ENCODE data around the gene HMGCS1.

HMGCS1 gene

GRCh38 chr5:43313035-43313853 lies at the start of gene HMGCS1:
HMGCS1 (minus strand) TSS chr5:43313412; CDS start chr5:43298965, 14,447 bp downstream.
- intact Hi-C loops (cut with DNase I; ENCODE audit: low total_unique reads) = loop anchor here (5.0 kb wide), 1 partner anchor 169 kb away; the partner anchor contains the start of gene TMEM267
- H3K27ac ChIP-seq = peak within 1 kb of the TSS; percentile 87 to 89
- peaks cover 0 to 37% (median 19%) of the 10 kb centered on the region in 4 donors for H3K4me1 ChIP-seq
- DNase-seq = peak; percentile 99 to 100
- no peaks in the 10 kb centered on the region for H3K36me3 ChIP-seq
- H3K27me3 ChIP-seq = no peaks in the 10 kb centered on the region
- TF ChIP-seq CTCF (IDR thresholded peaks at IDR 0.05) = peak in 1 of 2 experiments; percentile 20
- H3K9me3 ChIP-seq = no peaks in the 10 kb centered on the region
- peak within 1 kb of the TSS; percentile 65 to 72 for H3K4me3 ChIP-seq

GRCh38 chr5:43358726-43359125 lies 45.5 kb upstream of the HMGCS1 start:
- Histone ChIP-seq H3K4me3 (no peak overlapping the region), H3K36me3 (no peaks in the 10 kb centered on the region), H3K27me3 (no peaks in the 10 kb centered on the region), H3K27ac (peak overlapping the region in 1 of 2 donors; percentile 52), H3K4me1 (peaks cover 0 to 24% (median 3%) of the 10 kb centered on the region in 4 donors), H3K9me3 (peaks cover 0 to 8% (median 6%) of the 10 kb centered on the region in 3 donors)
- no peak for TF ChIP-seq CTCF (IDR thresholded peaks at IDR 0.05)
- intact Hi-C loops (cut with DNase I; ENCODE audit: low total_unique reads) = no loop called here
- DNase-seq = no peak

GRCh38 chr5:43358301-43358700 lies 45.1 kb upstream of the HMGCS1 start:
- Histone ChIP-seq H3K4me3 (no peak overlapping the region), H3K27me3 (no peaks in the 10 kb centered on the region), H3K36me3 (no peaks in the 10 kb centered on the region), H3K9me3 (peaks cover 0 to 8% (median 6%) of the 10 kb centered on the region in 3 donors), H3K27ac (peak overlapping the region in 1 of 2 donors; percentile 52), H3K4me1 (peaks cover 0 to 24% (median 3%) of the 10 kb centered on the region in 4 donors)
- no peak for TF ChIP-seq CTCF (IDR thresholded peaks at IDR 0.05)
- intact Hi-C loops (cut with DNase I; ENCODE audit: low total_unique reads) = no loop called here
- no peak for DNase-seq

- DNase-seq = no peak
- H3K36me3 ChIP-seq = no peaks in the 10 kb centered on the region
- peak overlapping the region in 1 of 2 donors; percentile 52 for H3K27ac ChIP-seq
Measured at GRCh38 chr5:43357878-43358281, 44.7 kb upstream of the HMGCS1 start.

GRCh38 chr5:43357067-43357466 lies 43.9 kb upstream of the HMGCS1 start:
- Histone ChIP-seq H3K9me3 (peaks cover 0 to 8% (median 6%) of the 10 kb centered on the region in 3 donors), H3K4me3 (no peak overlapping the region), H3K36me3 (no peaks in the 10 kb centered on the region), H3K4me1 (peaks cover 0 to 24% (median 3%) of the 10 kb centered on the region in 4 donors), H3K27me3 (no peaks in the 10 kb centered on the region), H3K27ac (no peak overlapping the region)
- intact Hi-C loops (cut with DNase I; ENCODE audit: low total_unique reads) = no loop called here
- no peak for TF ChIP-seq CTCF (IDR thresholded peaks at IDR 0.05)
- DNase-seq = no peak

More at GRCh38 chr5:43357878-43358281, 44.7 kb upstream of the HMGCS1 start:
- Histone ChIP-seq H3K27me3 (no peaks in the 10 kb centered on the region), H3K9me3 (peaks cover 0 to 8% (median 6%) of the 10 kb centered on the region in 3 donors), H3K4me3 (no peak overlapping the region), H3K4me1 (peaks cover 0 to 24% (median 3%) of the 10 kb centered on the region in 4 donors)
- TF ChIP-seq CTCF (IDR thresholded peaks at IDR 0.05) = no peak
- intact Hi-C loops (cut with DNase I; ENCODE audit: low total_unique reads) = no loop called here
